GM19351 (cell line): ENCODE results near the gene EXOC2.
"Not testable (repeated sequence)": the region's sequence is repeated elsewhere in the genome, so short reads cannot be mapped to it uniquely, and the experiment has no call there.

Source experiments
- ATAC-seq: cut with Tn5 transposase; IDR thresholded peaks from one replicate; pipeline ENCODE4 v1.9.1; 2021; ENCODE audit warnings: mild to moderate bottlenecking, moderate library complexity; ENCODE audit not compliant: unreplicated experiment

EXOC2 gene

DNA sequence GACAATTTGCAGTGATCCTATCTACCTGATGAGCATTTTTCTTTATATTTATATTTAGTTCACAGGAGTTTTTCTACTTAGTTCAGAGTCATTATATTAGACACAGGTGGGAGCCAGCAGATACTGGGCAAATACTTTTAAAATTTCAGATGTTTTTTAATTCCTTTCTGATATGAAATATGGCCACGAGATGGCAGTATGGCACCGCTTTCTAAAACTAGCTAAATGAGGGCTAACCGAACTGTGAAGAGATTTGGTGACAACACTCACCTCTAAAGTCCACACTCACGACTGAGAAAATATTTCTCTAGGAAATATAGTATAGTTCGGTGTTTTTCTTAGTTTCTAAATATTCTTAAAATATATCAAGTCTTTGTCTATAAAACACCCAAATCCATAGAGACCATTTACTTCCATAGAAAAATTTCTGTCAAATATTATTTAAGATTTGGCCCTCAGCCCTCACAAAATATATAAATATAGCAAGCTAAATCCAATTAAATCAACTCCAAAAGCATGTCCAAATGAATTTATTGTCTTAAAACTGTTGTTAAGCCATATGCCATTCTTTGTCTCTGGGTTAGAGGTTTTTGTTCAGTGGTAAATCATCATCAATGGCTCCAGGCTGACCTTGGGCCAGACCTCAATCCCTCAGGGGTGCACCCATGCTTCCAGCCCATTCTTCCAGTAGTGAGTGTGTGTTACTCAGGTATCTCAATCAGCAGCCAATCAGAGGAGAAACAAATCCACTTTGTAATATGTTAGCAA lies 99.6 kb downstream of the EXOC2 start:
- ATAC-seq: no peak

- no peak for ATAC-seq
Measured at GRCh38 chr6:589090-589489, 103.8 kb downstream of the EXOC2 start.

- no peak for ATAC-seq
Measured at GRCh38 chr6:586553-586952, 106.4 kb downstream of the EXOC2 start.

DNA sequence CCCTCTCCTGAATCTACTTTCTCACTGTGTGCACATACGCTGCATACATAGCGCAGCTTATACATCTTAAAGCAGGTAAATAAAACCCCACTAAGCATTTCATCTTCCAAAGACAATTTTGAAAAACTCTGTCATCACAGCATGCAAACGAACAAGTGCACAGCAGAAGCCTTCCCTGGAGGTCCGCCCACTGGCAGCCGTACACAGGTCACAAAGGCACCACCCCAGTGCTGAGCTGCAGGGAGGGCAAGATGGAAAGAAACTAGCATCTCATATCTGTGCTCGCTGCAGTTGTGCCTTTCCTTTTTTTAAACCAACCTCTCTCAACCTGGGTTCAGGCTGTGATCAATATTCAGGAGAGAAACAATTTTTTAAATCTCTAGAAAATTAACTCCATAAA lies 109.3 kb downstream of the EXOC2 start:
- ATAC-seq: no peak

DNA sequence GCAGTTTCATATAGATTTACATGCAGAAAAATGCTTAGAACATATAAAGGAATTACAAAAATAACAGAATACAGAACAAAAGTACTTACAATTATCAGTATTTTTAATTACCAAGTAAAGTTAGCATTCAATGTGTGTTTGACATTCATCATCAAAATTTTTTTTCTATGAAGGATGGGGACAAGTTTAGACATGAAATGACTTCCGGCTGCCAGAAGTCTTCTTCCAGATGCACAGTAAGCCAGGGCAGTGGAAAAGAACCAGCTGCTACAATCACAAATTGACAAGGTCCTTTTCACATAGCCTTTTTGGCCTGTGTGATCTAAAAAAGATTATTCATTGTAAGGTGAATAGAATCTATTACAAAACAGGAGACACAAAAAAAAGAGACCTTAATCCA lies 109.8 kb downstream of the EXOC2 start:
- ATAC-seq: no peak

GRCh38 chr6:582370-582769 lies 110.6 kb downstream of the EXOC2 start:
- no peak for ATAC-seq

DNA sequence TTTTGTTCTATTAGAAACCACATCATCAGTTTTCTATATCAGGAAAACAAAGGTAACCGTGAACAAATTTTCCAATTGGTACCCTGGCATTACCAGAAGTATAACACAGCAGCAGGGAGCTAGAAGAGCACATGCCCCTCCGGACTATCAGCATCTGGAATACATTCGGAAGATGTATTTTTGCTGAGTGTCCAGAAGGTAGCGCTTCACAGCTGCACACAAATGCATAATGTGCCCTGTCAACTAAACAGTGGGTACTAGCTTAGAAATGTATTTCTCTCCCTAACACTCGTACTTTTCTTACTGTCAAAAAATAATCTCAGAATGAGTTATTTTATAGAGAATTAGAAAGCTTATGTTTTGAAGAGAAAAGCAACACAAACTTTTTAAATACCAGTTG lies 113.6 kb downstream of the EXOC2 start:
- no peak for ATAC-seq

GRCh38 chr6:572596-573265 lies 120.2 kb downstream of the EXOC2 start:
- no peak for ATAC-seq

- ATAC-seq: no peak
Measured at GRCh38 chr6:571892-572291, 121.0 kb downstream of the EXOC2 start.

DNA sequence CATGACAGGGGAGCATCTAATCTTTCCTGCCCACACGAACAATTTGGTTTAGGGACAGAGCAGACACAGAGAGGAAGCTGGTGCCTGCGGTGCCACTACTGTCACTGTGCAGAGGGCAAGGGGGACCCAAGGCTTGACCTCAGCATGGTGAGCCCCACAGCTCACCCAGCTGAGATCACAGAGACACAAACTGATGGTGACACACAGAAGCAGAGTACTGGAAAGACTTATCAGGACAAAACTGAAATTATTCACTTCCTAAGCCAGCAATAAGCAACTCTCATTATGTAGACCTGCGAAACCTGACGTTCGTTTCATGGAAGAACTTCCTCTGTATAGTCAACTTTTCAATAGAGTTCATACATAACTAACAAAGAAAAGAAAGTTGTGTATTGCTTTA lies 122.1 kb downstream of the EXOC2 start:
- no peak for ATAC-seq

- ATAC-seq: no peak
Measured at GRCh38 chr6:568954-569523, 123.9 kb downstream of the EXOC2 start.

- no peak for ATAC-seq
Measured at GRCh38 chr6:568085-568484, 124.9 kb downstream of the EXOC2 start.

GRCh38 chr6:563863-564262 lies 129.1 kb downstream of the EXOC2 start:
- ATAC-seq: no peak

DNA sequence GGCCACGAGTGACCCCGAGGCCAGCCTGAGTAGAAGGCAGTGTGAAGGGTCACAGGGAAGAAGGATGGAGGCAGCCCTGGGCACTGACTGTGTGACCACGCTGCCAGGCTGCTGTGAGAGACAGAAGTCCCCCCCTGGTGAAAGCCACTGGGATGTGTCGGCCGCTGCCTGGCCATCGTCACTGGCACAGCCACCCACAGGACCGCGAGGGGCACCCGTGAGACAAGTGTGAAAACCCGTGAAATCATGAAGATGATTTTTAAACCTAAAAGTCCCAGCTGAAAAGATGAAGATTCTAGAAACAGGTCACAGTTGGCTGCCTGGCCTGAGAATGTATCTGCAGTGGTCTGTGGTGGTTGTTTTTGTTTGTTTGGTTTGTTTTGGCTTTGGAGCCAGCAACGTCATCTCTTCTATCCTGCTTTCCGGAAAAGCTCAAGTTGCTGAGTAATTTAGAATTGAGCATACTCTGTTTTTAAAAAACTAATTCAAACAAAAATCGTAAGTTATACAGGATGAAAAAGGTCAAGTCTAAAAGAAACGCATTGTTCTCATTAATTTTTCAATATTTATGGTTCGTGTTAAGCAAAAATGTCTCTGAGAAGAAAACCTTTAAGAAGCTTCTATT lies 130.8 kb downstream of the EXOC2 start:
- no peak for ATAC-seq

GRCh38 chr6:561335-561734 lies 131.6 kb downstream of the EXOC2 start:
- ATAC-seq: not testable (repeated sequence)

GRCh38 chr6:558959-559358 lies 134.0 kb downstream of the EXOC2 start:
- ATAC-seq: no peak

DNA sequence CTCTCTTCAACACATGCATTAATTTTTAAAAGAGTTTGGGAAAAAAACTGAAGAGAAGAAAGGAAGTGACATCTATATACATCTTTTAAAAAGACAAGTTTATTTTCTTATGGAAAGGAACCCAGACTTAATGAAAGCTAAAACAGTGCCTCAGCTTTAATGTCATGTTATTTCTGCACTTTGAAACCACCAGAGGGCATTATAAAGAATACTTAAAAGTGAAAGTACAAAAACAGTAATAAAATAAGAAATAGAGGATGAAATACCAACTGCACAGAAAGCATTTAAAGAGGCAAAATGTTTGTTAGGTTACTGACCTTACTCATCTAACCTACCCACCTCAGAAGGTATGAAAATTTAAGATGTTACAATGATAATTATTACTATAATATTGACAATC lies 134.8 kb downstream of the EXOC2 start:
- ATAC-seq: no peak

- no peak for ATAC-seq
Measured at GRCh38 chr6:551829-552350, 141.0 kb downstream of the EXOC2 start.

DNA sequence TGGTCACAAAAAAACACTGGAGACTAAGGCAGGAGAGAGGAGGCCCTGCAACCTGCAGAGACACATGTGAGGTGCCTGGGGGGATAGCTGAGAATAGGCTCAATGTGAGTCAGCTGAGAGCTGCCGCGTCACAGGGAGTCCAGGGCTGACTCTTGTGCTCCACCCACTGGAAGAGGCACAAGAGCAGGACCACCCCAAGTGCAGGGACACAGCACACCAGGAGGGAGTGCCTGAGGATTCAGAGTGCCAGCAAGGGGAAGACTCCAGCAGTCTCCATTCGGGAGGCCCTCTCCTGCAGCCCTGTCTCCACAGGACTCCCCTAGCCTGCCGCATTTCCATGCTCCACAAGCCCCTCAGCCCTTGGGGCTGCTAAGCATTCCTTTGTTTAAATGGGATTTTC lies 141.5 kb downstream of the EXOC2 start:
- no peak for ATAC-seq

DNA sequence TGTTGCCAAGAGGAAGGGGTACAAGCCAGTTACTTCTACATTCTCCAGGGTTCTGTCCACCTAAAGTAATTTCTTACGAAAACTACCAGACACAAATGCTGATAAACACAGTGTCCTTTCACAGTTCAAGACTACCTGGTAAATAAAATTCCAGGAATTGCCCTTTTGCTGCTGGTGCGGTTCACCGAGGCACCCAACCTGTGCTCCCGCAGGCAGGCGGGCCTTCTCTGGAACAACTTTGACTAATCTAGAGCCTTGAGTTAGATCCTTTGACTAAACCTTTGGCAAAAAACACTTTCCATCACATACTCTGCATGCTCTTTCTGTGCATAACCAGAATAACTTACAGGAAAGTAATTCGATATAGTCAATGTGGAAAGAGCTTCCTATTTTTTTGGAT lies 143.0 kb downstream of the EXOC2 start:
- ATAC-seq: no peak

GRCh38 chr6:548517-548916 lies 144.4 kb downstream of the EXOC2 start:
- ATAC-seq: no peak

- ATAC-seq: no peak
Measured at GRCh38 chr6:548091-548490, 144.8 kb downstream of the EXOC2 start.
